IMR-90 (cell line): ENCODE data around the gene KLK6. TPM values are rescaled to one million over a fixed set of nuclear protein-coding genes. Genes with fewer than 3 reads are reported as not detected.

Experiments
- ATAC-seq: fragments of 200-7000 bp; cut with Tn5 transposase; 2 replicates; pipeline ENCODE4 v1.9.1; 2020; ENCODE audit warnings: low read depth, mild to moderate bottlenecking, moderate library complexity
- BruUV-seq: library from RNA; stranded (reverse); fragments of 400-500 nt; replicated peaks from 2 replicates; lab custom pipeline; 2021; lab: Mats Ljungman, UMichigan
- CTCF ChIA-PET: fragments of 300-600 bp; formaldehyde crosslinking; extraction: SDS; loops from one replicate; lab custom pipeline; 2021; ENCODE audit warnings: antibody characterized with exemption; lab: Yijun Ruan, JAX
- POLR2A ChIA-PET: fragments of 300-600 bp; sonication (Branson Sonifier 250); formaldehyde crosslinking; loops from one replicate; lab custom pipeline; 2022; ENCODE audit warnings: antibody characterized with exemption; ENCODE audit not compliant: unreplicated experiment; lab: Charles Lee
- DNase-seq: peaks from one replicate; pipeline ENCODE4 v3.0.0; 2013
- H2AFZ ChIP-seq: replicated peaks from 2 replicates; pipeline ENCODE3; 2013; ENCODE audit warnings: low read length, mild to moderate bottlenecking; ENCODE audit not compliant: poor library complexity
- H2AK5ac ChIP-seq: 2 replicates; pipeline ENCODE4 v1.6.1; 2013; ENCODE audit warnings: low read depth, low read length, inconsistent platforms
- H2AK9ac ChIP-seq: replicated peaks from 2 replicates; pipeline ENCODE3; 2013; ENCODE audit warnings: mild to moderate bottlenecking, low read depth, low read length, moderate library complexity; ENCODE audit not compliant: poor library complexity
- H2BK120ac ChIP-seq: 2 replicates; pipeline ENCODE4 v1.6.1; 2013; ENCODE audit warnings: low read depth, low read length, inconsistent platforms
- H2BK15ac ChIP-seq: 3 replicates; pipeline ENCODE4 v1.6.1; 2013; ENCODE audit warnings: low read depth, low read length, inconsistent platforms
- H2BK20ac ChIP-seq: 2 replicates; pipeline ENCODE4 v1.6.1; 2013; ENCODE audit warnings: low read depth, mild to moderate bottlenecking, inconsistent platforms, low read length, moderate library complexity
- H2BK5ac ChIP-seq: 2 replicates; pipeline ENCODE4 v1.6.1; 2013; ENCODE audit warnings: mild to moderate bottlenecking, low read depth, low read length, inconsistent platforms; ENCODE audit not compliant: poor library complexity, severe bottlenecking
- H3K14ac ChIP-seq: replicated peaks from 2 replicates; pipeline ENCODE4 v1.6.1; 2013; ENCODE audit warnings: low read depth, low read length, inconsistent platforms
- H3K18ac ChIP-seq: 2 replicates; pipeline ENCODE4 v1.6.1; 2013; ENCODE audit warnings: low read depth, low read length, control low read depth
- H3K23ac ChIP-seq: 2 replicates; pipeline ENCODE4 v1.6.1; 2013; ENCODE audit warnings: low read depth, low read length, inconsistent platforms
- H3K27ac ChIP-seq: 2 replicates; pipeline ENCODE4 v1.5.1; 2013; ENCODE audit warnings: mild to moderate bottlenecking, control low read depth, low read length; ENCODE audit not compliant: insufficient read depth
- H3K27me3 ChIP-seq: 2 replicates; pipeline ENCODE4 v1.6.1; 2013; ENCODE audit warnings: low read length; ENCODE audit not compliant: control insufficient read depth, insufficient read depth
- H3K36me3 ChIP-seq: 2 replicates; pipeline ENCODE4 v1.6.1; 2013; ENCODE audit warnings: low read length, mixed read lengths; ENCODE audit not compliant: control insufficient read depth, insufficient read depth
- H3K4ac ChIP-seq: 2 replicates; pipeline ENCODE4 v1.6.1; 2013; ENCODE audit warnings: low read depth, low read length, inconsistent platforms
- H3K4me1 ChIP-seq: 2 replicates; pipeline ENCODE4 v1.6.1; 2013; ENCODE audit warnings: low read length, mixed read lengths; ENCODE audit not compliant: control insufficient read depth, insufficient read depth
- H3K4me2 ChIP-seq: 2 replicates; pipeline ENCODE4 v1.6.1; 2013; ENCODE audit warnings: low read depth, mild to moderate bottlenecking, control low read depth, low read length, moderate library complexity
- H3K4me3 ChIP-seq: 2 replicates; pipeline ENCODE4 v1.5.1; 2013; ENCODE audit warnings: low read depth, mild to moderate bottlenecking, control low read depth, low read length, moderate library complexity; ENCODE audit not compliant: insufficient read depth
- H3K56ac ChIP-seq: 2 replicates; pipeline ENCODE4 v1.6.1; 2013; ENCODE audit warnings: low read length, inconsistent platforms; ENCODE audit not compliant: insufficient read depth; ENCODE audit errors: extremely low read depth
- H3K79me1 ChIP-seq, 2 experiments: 2 replicates each; pipeline ENCODE4 v1.6.1; 2013; ENCODE audit warnings: low read length in 2 of 2, inconsistent platforms in 1 of 2, low read depth in 1 of 2
- H3K9ac ChIP-seq: 2 replicates; pipeline ENCODE4 v1.6.1; 2013; ENCODE audit warnings: low read depth, low read length, control low read depth
- H3K9me1 ChIP-seq: 2 replicates; pipeline ENCODE4 v1.6.1; 2013; ENCODE audit warnings: low read length, inconsistent platforms; ENCODE audit not compliant: insufficient read depth
- H3K9me3 ChIP-seq: 2 replicates; pipeline ENCODE4 v1.6.1; 2013; ENCODE audit warnings: low read length; ENCODE audit not compliant: control insufficient read depth, insufficient read depth
- H4K20me1 ChIP-seq: 2 replicates; pipeline ENCODE4 v1.6.1; 2013; ENCODE audit warnings: low read length, inconsistent platforms; ENCODE audit not compliant: insufficient read depth
- H4K5ac ChIP-seq: 2 replicates; pipeline ENCODE4 v1.6.1; 2013; ENCODE audit warnings: mild to moderate bottlenecking, low read depth, low read length, control low read depth
- H4K8ac ChIP-seq, 2 experiments: 2 replicates each; pipeline ENCODE4 v1.6.1; 2013; ENCODE audit warnings: low read depth in 2 of 2, low read length in 2 of 2, control low read depth in 1 of 2, inconsistent platforms in 1 of 2
- H4K91ac ChIP-seq: 2 replicates; pipeline ENCODE4 v1.6.1; 2013; ENCODE audit warnings: low read depth, low read length, inconsistent platforms; ENCODE audit not compliant: insufficient read depth
- BHLHE40 ChIP-seq: fragments of 150-350 bp; IDR thresholded peaks from 2 replicates; pipeline ENCODE4 v1.6.1; 2016; ENCODE audit warnings: mild to moderate bottlenecking, low read depth, low read length
- CEBPB ChIP-seq: IDR thresholded peaks from 2 replicates; pipeline ENCODE4 v1.6.1; 2012; ENCODE audit warnings: low read depth, low read length, improper control_type of control experiment
- CHD1 ChIP-seq: IDR thresholded peaks from 2 replicates; pipeline ENCODE4 v1.6.1; 2012; ENCODE audit warnings: low read depth, low read length, improper control_type of control experiment
- CTCF ChIP-seq: conservative IDR thresholded peaks from 2 replicates; pipeline ENCODE4 v1.5.1; 2012; ENCODE audit warnings: mild to moderate bottlenecking, low read depth, low read length, improper control_type of control experiment
- ELK1 ChIP-seq: fragments of 150-350 bp; IDR thresholded peaks from 2 replicates; pipeline ENCODE4 v1.6.1; 2016; ENCODE audit warnings: low read depth, mild to moderate bottlenecking, low read length, moderate library complexity, borderline replicate concordance
- FOS ChIP-seq: fragments of 150-350 bp; IDR thresholded peaks from 2 replicates; pipeline ENCODE4 v1.6.1; 2016; ENCODE audit warnings: low read depth, low read length
- MAFK ChIP-seq: IDR thresholded peaks from 2 replicates; pipeline ENCODE4 v1.6.1; 2012; ENCODE audit warnings: low read depth, low read length, improper control_type of control experiment
- MAZ ChIP-seq: IDR thresholded peaks from 2 replicates; pipeline ENCODE4 v1.6.1; 2012; ENCODE audit warnings: low read depth, mild to moderate bottlenecking, low read length, improper control_type of control experiment, moderate library complexity, borderline replicate concordance
- MXI1 ChIP-seq: IDR thresholded peaks from 2 replicates; pipeline ENCODE4 v1.6.1; 2012; ENCODE audit warnings: low read depth, mild to moderate bottlenecking, low read length, moderate library complexity, borderline replicate concordance
- NFE2L2 ChIP-seq: fragments of 150-350 bp; IDR thresholded peaks from 2 replicates; pipeline ENCODE4 v1.6.1; 2016; ENCODE audit warnings: low read depth, mild to moderate bottlenecking, low read length
- POLR2A ChIP-seq: IDR thresholded peaks from 2 replicates; pipeline ENCODE4 v1.6.1; 2012; ENCODE audit warnings: mild to moderate bottlenecking, low read depth, low read length
- RAD21 ChIP-seq: IDR thresholded peaks from 2 replicates; pipeline ENCODE4 v1.6.1; 2012; ENCODE audit warnings: low read length, improper control_type of control experiment
- RCOR1 ChIP-seq: IDR thresholded peaks from 2 replicates; pipeline ENCODE4 v1.6.1; 2012; ENCODE audit warnings: mild to moderate bottlenecking, low read length, improper control_type of control experiment; ENCODE audit not compliant: insufficient replicate concordance
- RFX5 ChIP-seq: IDR thresholded peaks from 2 replicates; pipeline ENCODE4 v1.8.0; 2012; ENCODE audit warnings: low read depth, mild to moderate bottlenecking, low read length, moderate library complexity
- SMC3 ChIP-seq: fragments of 150-350 bp; IDR thresholded peaks from 2 replicates; pipeline ENCODE4 v1.6.1; 2016; ENCODE audit warnings: low read depth, mild to moderate bottlenecking, antibody characterized with exemption, low read length, moderate library complexity
- USF2 ChIP-seq: fragments of 150-350 bp; IDR thresholded peaks from 2 replicates; pipeline ENCODE4 v1.6.1; 2017; ENCODE audit warnings: mild to moderate bottlenecking, antibody characterized with exemption, low read length, low read depth
- WGBS, 2 experiments: methylation state at CpG; one replicate each; pipeline versions ENCODE4 v1.1.5 to v1.1.7; 2013; ENCODE audit warnings: missing lambda C conversion rate in 2 of 2; ENCODE audit not compliant: insufficient read length in 1 of 2; ENCODE audit errors: extremely low coverage in 2 of 2; 5-methylcytosine and 5-hydroxymethylcytosine counted together
- dilution Hi-C: fragments of 300-500 bp; cut with HindIII; formaldehyde crosslinking; loops from one replicate; pipeline ENCODE4 v1.14.3; 2018; ENCODE audit warnings: low sequenced_read_pairs; ENCODE audit not compliant: unreplicated experiment
- in situ Hi-C: fragments of 300-500 bp; cut with MboI; formaldehyde crosslinking; loops from 3 replicates; pipeline ENCODE4 v1.14.3; 2019; ENCODE audit warnings: low sequenced_read_pairs, inconsistent platforms, mixed read lengths
- intact Hi-C: fragments of 100-400 bp; cut with micrococcal nuclease; formaldehyde crosslinking; loops from 2 replicates; pipeline ENCODE4 v1.10.0; 2022
- polyA plus RNA-seq, 3 experiments: library from polyadenylated mRNA; depleted of rRNA; stranded (reverse); fragments of >200 nt; gene quantifications; 2 replicates each; pipeline ENCODE4 v1.2.3, GENCODE V29; 2012; ENCODE audit warnings: low replicate concordance in 1 of 3
- total RNA-seq: library from RNA; depleted of rRNA; stranded (reverse); fragments of >200 nt; gene quantifications from 2 replicates; pipeline ENCODE4 v1.2.3, GENCODE V29; 2012

KLK6 gene
- total and polyA plus RNA-seq, 2 of the 4 experiments (the other 2 are of a cell fraction): not detected

GRCh38 chr19:51015691-51016267 lies 46.4 kb upstream of the KLK6 start:
- Histone ChIP-seq H4K20me1 (no peaks in the 10 kb centered on the region), H2AK5ac (no peak overlapping the region), H2BK5ac (no peak overlapping the region), H3K4me1 (no peaks in the 10 kb centered on the region), H3K9me1 (no peaks in the 10 kb centered on the region), H2AK9ac (no peak overlapping the region), H2BK120ac (no peak overlapping the region), H3K4me2 (no peak overlapping the region), H3K36me3 (no peaks in the 10 kb centered on the region), H4K8ac (no peak overlapping the region), H3K18ac (no peak overlapping the region), H3K4ac (no peak overlapping the region), H3K9ac (no peak overlapping the region), H3K23ac (no peak overlapping the region), H3K14ac (no peak overlapping the region), H2AFZ (no peak overlapping the region), H3K79me1 (no peaks in the 10 kb centered on the region), H3K56ac (no peak overlapping the region), H3K4me3 (no peak overlapping the region), H2BK20ac (no peak overlapping the region), H2BK15ac (no peak overlapping the region), H3K9me3 (no peaks in the 10 kb centered on the region; the same call in 1 of the 2 replicates), H3K27ac (no peak overlapping the region), H4K91ac (no peak overlapping the region), H4K5ac (no peak overlapping the region), H3K27me3 (peaks cover 19% of the 10 kb centered on the region)
- intact Hi-C loops: loop anchor here (10.0 kb wide), 1 partner anchor 661 kb away; no protein-coding TSS in a partner anchor
- POLR2A ChIA-PET: no interaction called here
- ATAC-seq (no peak), DNase-seq (no peak)
- in situ Hi-C loops: no loop called here
- no peak for TF ChIP-seq SMC3
- TF ChIP-seq MAZ: no peak
- TF ChIP-seq NFE2L2: no peak
- no peak for TF ChIP-seq CEBPB
- TF ChIP-seq RFX5: no peak
- TF ChIP-seq MXI1: no peak
- no peak for TF ChIP-seq BHLHE40
- no peak for TF ChIP-seq FOS
- TF ChIP-seq MAFK: no peak
- TF ChIP-seq RAD21: no peak
- TF ChIP-seq CHD1: no peak
- no peak for TF ChIP-seq CTCF
- no peak for TF ChIP-seq USF2
- no peak for TF ChIP-seq ELK1
- TF ChIP-seq POLR2A: no peak
- no peak for TF ChIP-seq RCOR1
- CTCF ChIA-PET: no interaction called here
- WGBS, 2 experiments: 84% methylated on average over 7 of the region's 19 CpGs; no CpG with 5 or more reads in 1 of the 2 experiments
- dilution Hi-C loops: no loop called here
- no TSS peak for BruUV-seq
